Coronary artery (tissue), 2 donors: ENCODE measurements around the gene ANKRD2.

Source experiments
- DNase-seq: peaks from one replicate; pipeline ENCODE4 v3.0.0-alpha.2; 2017; ENCODE audit warnings: low spot score
- H3K27ac ChIP-seq, 2 donors: fragments of 200-600 bp; sonication (generic); one replicate each; pipeline ENCODE4 v1.5.1; 2016 to 2019
- H3K4me3 ChIP-seq: fragments of 200-600 bp; sonication (generic); 2 replicates; pipeline ENCODE4 v1.5.1; 2016; ENCODE audit warnings: mild to moderate bottlenecking, moderate library complexity
- CTCF ChIP-seq: fragments of 200-600 bp; sonication (generic); IDR thresholded peaks from one replicate; pipeline ENCODE4 v1.5.1; 2019; ENCODE audit warnings: antibody characterized with exemption

ANKRD2 gene

GRCh38 chr10:97547271-97547600 is 25.3 kb upstream of the ANKRD2 start:
- no peak overlapping the region for H3K27ac ChIP-seq
- no peak for DNase-seq

DNA sequence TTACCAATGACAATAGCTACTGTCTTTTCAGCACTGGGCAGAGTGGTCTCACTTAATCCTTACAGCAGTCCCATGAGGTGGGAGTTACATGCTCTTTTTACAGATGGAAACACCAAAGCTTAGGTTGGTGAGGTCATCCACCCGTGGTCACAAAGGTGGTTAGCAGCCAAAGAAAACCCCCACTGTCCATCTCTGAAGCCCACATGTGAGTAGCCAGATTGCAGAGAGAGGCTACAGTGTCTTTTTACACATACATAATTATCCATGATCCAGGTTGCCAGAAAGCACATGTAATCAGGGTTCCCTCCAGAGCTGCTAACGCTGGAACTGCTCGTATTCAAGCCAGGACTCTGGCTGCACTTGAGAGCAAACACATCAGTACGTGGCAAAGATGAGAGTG is 24.6 kb upstream of the ANKRD2 start:
- TF ChIP-seq CTCF: no peak
- Histone ChIP-seq H3K27ac (no peak overlapping the region), H3K4me3 (no peak overlapping the region)
- no peak for DNase-seq

More at GRCh38 chr10:97547271-97547600, 25.3 kb upstream of the ANKRD2 start:
- no peak overlapping the region for H3K4me3 ChIP-seq
- TF ChIP-seq CTCF: no peak

GRCh38 chr10:97548828-97549455 is 23.6 kb upstream of the ANKRD2 start:
- TF ChIP-seq CTCF: no peak
- no peak overlapping the region for H3K4me3 ChIP-seq
- H3K27ac ChIP-seq: peak overlapping the region in 1 of 2 donors; percentile 32
- no peak for DNase-seq

DNA sequence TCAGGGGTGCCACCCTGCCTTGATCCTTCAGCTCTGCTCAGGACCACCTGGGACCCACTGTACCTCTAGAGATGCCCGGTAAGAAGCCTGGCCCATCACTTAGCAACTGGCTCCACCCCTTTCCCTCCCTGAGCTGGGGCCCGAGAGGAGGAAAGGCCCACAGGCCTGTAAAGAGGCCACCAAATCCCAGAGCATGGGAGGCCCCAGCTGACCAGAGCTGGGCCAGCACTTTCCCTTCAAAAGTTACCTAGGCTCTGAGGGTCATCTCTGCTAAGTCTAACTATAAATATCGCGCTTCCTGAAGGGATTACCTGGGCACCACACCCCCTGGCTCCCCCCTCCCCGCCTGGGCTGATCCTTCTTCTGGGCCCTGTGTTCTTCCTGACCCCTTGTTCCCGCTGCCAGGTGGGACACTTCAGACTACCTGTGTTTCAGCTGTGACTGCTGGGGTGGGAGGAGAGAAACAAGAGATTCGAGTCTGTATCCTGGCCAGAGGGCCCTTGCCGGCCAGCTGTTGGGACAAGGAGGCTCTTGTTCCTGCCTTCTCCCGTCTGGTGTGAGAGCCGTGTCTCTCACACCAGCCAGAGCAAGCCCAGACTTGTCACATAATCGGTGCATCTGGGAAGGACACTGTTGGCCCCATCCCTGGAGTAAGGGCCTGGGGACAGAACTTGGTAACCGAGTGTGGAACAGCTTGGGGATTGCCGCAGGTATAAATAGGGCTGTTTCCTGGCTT is 22.8 kb upstream of the ANKRD2 start:
- Histone ChIP-seq H3K4me3 (no peak overlapping the region), H3K27ac (peak overlapping the region; percentile 30 to 52)
- no peak for TF ChIP-seq CTCF
- no peak for DNase-seq

DNA sequence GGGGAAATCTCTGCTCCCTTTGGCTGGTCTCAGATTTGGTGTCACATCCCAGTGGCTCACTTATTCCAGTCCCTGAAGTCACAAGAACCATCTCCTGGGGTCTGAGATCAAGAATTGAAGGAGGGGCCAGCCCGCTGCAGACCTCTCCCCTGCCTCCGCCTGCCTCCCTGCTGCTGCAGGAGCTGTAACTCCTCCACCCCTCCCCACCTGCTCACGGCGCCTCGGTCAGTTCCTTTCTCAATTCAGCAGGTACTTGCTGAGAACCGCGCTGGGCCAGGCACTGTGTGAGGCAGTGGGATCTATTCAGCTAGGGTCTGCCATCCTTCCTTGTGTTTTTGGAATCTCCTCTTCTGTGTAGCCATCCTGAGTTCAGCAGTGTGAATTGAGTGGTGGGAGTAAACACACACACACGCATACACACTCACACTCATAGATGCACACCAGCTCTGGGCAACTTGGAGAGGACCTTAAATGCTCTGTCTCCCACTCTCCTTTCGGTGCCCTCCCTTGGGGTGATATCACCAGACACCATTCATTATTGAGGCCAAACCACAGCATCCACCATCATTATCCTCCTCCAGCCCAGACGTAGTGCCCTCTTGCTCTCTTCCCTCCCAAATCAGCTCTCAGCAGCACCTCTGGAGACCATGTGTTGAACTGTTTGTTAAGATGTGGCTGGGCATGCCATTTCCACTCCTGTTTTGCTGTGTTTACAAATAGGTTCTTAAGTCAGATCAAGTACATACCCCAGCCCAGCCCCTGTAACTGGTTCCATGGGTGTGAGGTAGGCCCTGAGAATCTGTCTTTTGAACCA is 22.0 kb upstream of the ANKRD2 start:
- Histone ChIP-seq H3K4me3 (no peak overlapping the region), H3K27ac (peak overlapping the region in 1 of 2 donors; percentile 52)
- no peak for TF ChIP-seq CTCF
- no peak for DNase-seq

DNA sequence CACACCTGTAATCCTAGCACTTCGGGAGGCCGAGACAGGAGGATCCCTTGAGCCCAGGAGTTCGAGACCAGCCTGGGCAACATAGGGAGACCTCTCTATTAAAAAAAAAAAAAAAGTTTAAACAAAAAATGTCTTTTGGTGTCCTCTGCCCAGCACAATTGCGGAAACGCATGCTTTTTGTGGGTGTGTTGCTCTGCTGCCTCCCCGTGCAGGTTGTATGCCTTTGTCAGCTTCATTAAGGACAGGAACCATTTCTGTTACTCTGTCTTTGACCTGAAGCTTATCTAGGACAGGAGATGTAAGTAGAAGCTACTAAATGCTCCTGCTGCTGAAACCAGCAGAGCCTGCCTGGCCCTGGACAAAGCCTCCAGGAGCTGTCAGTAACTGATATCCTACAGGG is 21.3 kb upstream of the ANKRD2 start:
- no peak for DNase-seq
- no peak overlapping the region for H3K4me3 ChIP-seq
- H3K27ac ChIP-seq: no peak overlapping the region
- no peak for TF ChIP-seq CTCF
